CD4-positive, CD25-positive, alpha-beta regulatory T cell (primary cell): ENCODE results near the gene IDI2. TPM values are rescaled to one million over a fixed set of nuclear protein-coding genes. Genes with fewer than 3 reads are reported as not detected.

Source experiments
- ATAC-seq, 2 donors: fragments of 150-1000 bp; cut with Tn5 transposase; one replicate each; pipeline ENCODE4 v1.10.0; 2021; ENCODE audit warnings: low read depth in 2 of 2, moderate number of reproducible peaks in 2 of 2, moderate library complexity in 1 of 2
- DNase-seq, 3 donors: peaks; one replicate each; pipeline versions ENCODE4 v3.0.0 to v3.0.0-alpha.2; 2012 to 2022; ENCODE audit warnings: mixed read lengths in 1 of 3
- H3K27ac ChIP-seq: one replicate; pipeline ENCODE4 v1.7.0; 2013; ENCODE audit warnings: mild to moderate bottlenecking, low read length; ENCODE audit not compliant: insufficient read depth, poor library complexity, severe bottlenecking
- H3K27me3 ChIP-seq: one replicate; pipeline ENCODE4 v1.7.0; 2013; ENCODE audit warnings: low read length; ENCODE audit not compliant: control insufficient read depth, insufficient read depth
- H3K36me3 ChIP-seq: one replicate; pipeline ENCODE4 v1.7.0; 2013; ENCODE audit warnings: mild to moderate bottlenecking, low read length, moderate library complexity; ENCODE audit not compliant: control insufficient read depth, insufficient read depth
- H3K4me1 ChIP-seq: 2 replicates; pipeline ENCODE4 v1.7.0; 2013; ENCODE audit warnings: mild to moderate bottlenecking, low read length; ENCODE audit not compliant: insufficient read depth, control insufficient read depth, poor library complexity, severe bottlenecking
- H3K4me3 ChIP-seq: one replicate; pipeline ENCODE4 v1.7.0; 2013; ENCODE audit warnings: low read depth, mild to moderate bottlenecking, low read length, moderate library complexity
- H3K9me3 ChIP-seq, 2 experiments: 1 replicate in 1 of 2; 2 replicates in 1 of 2; pipeline ENCODE4 v1.7.0; 2013; ENCODE audit warnings: low read length in 2 of 2, mild to moderate bottlenecking in 1 of 2, moderate library complexity in 1 of 2; ENCODE audit not compliant: control insufficient read depth in 2 of 2
- H3K27ac Mint-ChIP-seq, 3 donors: one replicate each; pipeline ENCODE4 v1.8.0; 2020 to 2022; ENCODE audit warnings: mild to moderate bottlenecking in 3 of 3, mixed read lengths in 3 of 3, moderate library complexity in 2 of 3
- H3K27me3 Mint-ChIP-seq: one replicate; pipeline ENCODE4 v1.8.0; 2022; ENCODE audit warnings: mild to moderate bottlenecking, mixed read lengths
- H3K36me3 Mint-ChIP-seq: one replicate; pipeline ENCODE4 v1.8.0; 2020; ENCODE audit warnings: mixed read lengths
- H3K4me1 Mint-ChIP-seq, 4 donors: one replicate each; pipeline ENCODE4 v1.8.0; 2020 to 2022; ENCODE audit warnings: mixed read lengths in 4 of 4, mild to moderate bottlenecking in 1 of 4
- H3K4me3 Mint-ChIP-seq, 4 donors: one replicate each; pipeline ENCODE4 v1.8.0; 2020 to 2022; ENCODE audit warnings: mild to moderate bottlenecking in 4 of 4, mixed read lengths in 4 of 4, moderate library complexity in 3 of 4
- H3K9me3 Mint-ChIP-seq, 7 donors: one replicate each; pipeline ENCODE4 v1.8.0; 2020 to 2022; ENCODE audit warnings: mixed read lengths in 7 of 7, mild to moderate bottlenecking in 3 of 7, moderate library complexity in 2 of 7
- polyA plus RNA-seq, 4 donors: library from polyadenylated mRNA; unstranded; fragments of 300-500 nt; fragmentation: Illumina TruSeq; gene quantifications; one replicate each; pipeline ENCODE4 v1.2.3, GENCODE V29; 2021
- total RNA-seq: library from RNA; stranded (reverse); gene quantifications from one replicate; pipeline ENCODE4 v1.2.3, GENCODE V29; 2022

IDI2 gene
- total and polyA plus RNA-seq, 5 donors from 2014 or later: not detected

GRCh38 chr10:974785-975074, 50.9 kb downstream of the IDI2 start:
- H3K27me3 ChIP-seq: peaks cover 5% of the 10 kb centered on the region
- Mint-ChIP-seq H3K4me3 (no peak overlapping the region), H3K9me3 (peaks cover 1 to 19% (median 8%) of the 10 kb centered on the region in 7 donors), H3K36me3 (no peaks in the 10 kb centered on the region), H3K27ac (no peak overlapping the region), H3K4me1 (no peaks in the 10 kb centered on the region), H3K27me3 (peaks cover 11% of the 10 kb centered on the region)
- no peaks in the 10 kb centered on the region for H3K4me1 ChIP-seq
- no peak overlapping the region for H3K27ac ChIP-seq
- no peak for DNase-seq
- ATAC-seq: no peak
- H3K9me3 ChIP-seq: peaks cover 10% of the 10 kb centered on the region in 2 experiments
- no peak overlapping the region for H3K4me3 ChIP-seq
- no peaks in the 10 kb centered on the region for H3K36me3 ChIP-seq

GRCh38 chr10:974038-974784, 51.4 kb downstream of the IDI2 start:
- Histone ChIP-seq H3K4me1 (no peaks in the 10 kb centered on the region), H3K4me3 (no peak overlapping the region), H3K36me3 (no peaks in the 10 kb centered on the region), H3K27ac (no peak overlapping the region), H3K9me3 (peaks cover 6 to 7% of the 10 kb centered on the region in 2 experiments), H3K27me3 (peaks cover 5% of the 10 kb centered on the region)
- Mint-ChIP-seq H3K4me3 (no peak overlapping the region), H3K27me3 (peaks cover 11% of the 10 kb centered on the region), H3K9me3 (peaks cover 1 to 18% (median 8%) of the 10 kb centered on the region in 7 donors), H3K27ac (no peak overlapping the region), H3K4me1 (no peaks in the 10 kb centered on the region), H3K36me3 (no peaks in the 10 kb centered on the region)
- ATAC-seq (no peak), DNase-seq (no peak)

GRCh38 chr10:972763-973162, 52.9 kb downstream of the IDI2 start:
- Histone ChIP-seq H3K9me3 (no peaks in the 10 kb centered on the region), H3K27ac (no peak overlapping the region), H3K4me3 (no peak overlapping the region), H3K36me3 (no peaks in the 10 kb centered on the region), H3K4me1 (no peaks in the 10 kb centered on the region), H3K27me3 (peaks cover 5% of the 10 kb centered on the region)
- no peaks in the 10 kb centered on the region for H3K36me3 Mint-ChIP-seq
- peaks cover 11% of the 10 kb centered on the region for H3K27me3 Mint-ChIP-seq
- peaks cover 1 to 14% (median 4%) of the 10 kb centered on the region in 7 donors for H3K9me3 Mint-ChIP-seq
- H3K27ac Mint-ChIP-seq: no peak overlapping the region
- H3K4me1 Mint-ChIP-seq: peaks cover 0 to 4% (median 0%) of the 10 kb centered on the region in 4 donors
- ATAC-seq: no peak
- no peak for DNase-seq
- no peak overlapping the region for H3K4me3 Mint-ChIP-seq

- Mint-ChIP-seq H3K27ac (no peak overlapping the region), H3K9me3 (peaks cover 0 to 10% (median 2%) of the 10 kb centered on the region in 7 donors), H3K4me3 (no peak overlapping the region), H3K27me3 (peaks cover 11% of the 10 kb centered on the region), H3K36me3 (no peaks in the 10 kb centered on the region), H3K4me1 (peaks cover 3 to 12% (median 5%) of the 10 kb centered on the region in 4 donors)
- Histone ChIP-seq H3K4me3 (no peak overlapping the region), H3K27ac (no peak overlapping the region), H3K9me3 (no peaks in the 10 kb centered on the region), H3K27me3 (peaks cover 5% of the 10 kb centered on the region), H3K36me3 (no peaks in the 10 kb centered on the region), H3K4me1 (no peaks in the 10 kb centered on the region)
- DNase-seq (no peak), ATAC-seq (no peak)
These were observed 54.0 kb downstream of the IDI2 start for GRCh38 chr10:971613-972012.

GRCh38 chr10:971150-971542, 54.5 kb downstream of the IDI2 start:
- Mint-ChIP-seq H3K4me3 (no peak overlapping the region), H3K27me3 (peaks cover 11% of the 10 kb centered on the region), H3K27ac (no peak overlapping the region), H3K36me3 (no peaks in the 10 kb centered on the region), H3K9me3 (peaks cover 0 to 8% (median 1%) of the 10 kb centered on the region in 7 donors), H3K4me1 (peaks cover 3 to 12% (median 5%) of the 10 kb centered on the region in 4 donors)
- Histone ChIP-seq H3K4me1 (no peaks in the 10 kb centered on the region), H3K27ac (no peak overlapping the region), H3K4me3 (no peak overlapping the region), H3K27me3 (peaks cover 5% of the 10 kb centered on the region), H3K9me3 (no peaks in the 10 kb centered on the region), H3K36me3 (no peaks in the 10 kb centered on the region)
- DNase-seq: no peak
- no peak for ATAC-seq

- Histone ChIP-seq H3K36me3 (no peaks in the 10 kb centered on the region), H3K4me3 (no peak overlapping the region), H3K4me1 (no peaks in the 10 kb centered on the region), H3K27me3 (peaks cover 5% of the 10 kb centered on the region), H3K9me3 (no peaks in the 10 kb centered on the region), H3K27ac (no peak overlapping the region)
- no peak for DNase-seq
- no peak for ATAC-seq
- no peak overlapping the region for H3K4me3 Mint-ChIP-seq
- H3K27ac Mint-ChIP-seq: no peak overlapping the region
- peaks cover 11% of the 10 kb centered on the region for H3K27me3 Mint-ChIP-seq
- peaks cover 0 to 8% (median 1%) of the 10 kb centered on the region in 7 donors for H3K9me3 Mint-ChIP-seq
- no peaks in the 10 kb centered on the region for H3K36me3 Mint-ChIP-seq
- peaks cover 3 to 12% (median 6%) of the 10 kb centered on the region in 4 donors for H3K4me1 Mint-ChIP-seq
These were observed 55.1 kb downstream of the IDI2 start for GRCh38 chr10:970311-971149.

GRCh38 chr10:969473-970150, 56.0 kb downstream of the IDI2 start:
- H3K27me3 Mint-ChIP-seq: peaks cover 11% of the 10 kb centered on the region
- H3K36me3 Mint-ChIP-seq: no peaks in the 10 kb centered on the region
- Histone ChIP-seq H3K36me3 (no peaks in the 10 kb centered on the region), H3K4me1 (no peaks in the 10 kb centered on the region), H3K9me3 (no peaks in the 10 kb centered on the region), H3K4me3 (no peak overlapping the region), H3K27ac (no peak overlapping the region), H3K27me3 (peaks cover 5% of the 10 kb centered on the region)
- DNase-seq: no peak
- no peak for ATAC-seq
- H3K4me1 Mint-ChIP-seq: peaks cover 3 to 12% (median 8%) of the 10 kb centered on the region in 4 donors
- no peak overlapping the region for H3K4me3 Mint-ChIP-seq
- H3K9me3 Mint-ChIP-seq: peaks cover 0 to 8% (median 0%) of the 10 kb centered on the region in 7 donors
- peak overlapping the region in 1 of 3 donors; percentile 38 for H3K27ac Mint-ChIP-seq
